K562 (cell line): Measurements from ENCODE around the gene TEX52. TPM values are rescaled to one million over a fixed set of nuclear protein-coding genes. Genes with fewer than 3 reads are reported as not detected.
A peak's percentile ranks its signal among the peaks of the same experiment; 100 is the strongest.

ENCODE experiments used
- CBFA2T3 ChIP-seq: fragments of 450-650 bp; IDR thresholded peaks from 2 replicates; pipeline ENCODE4 v1.6.1; 2017
- CHCHD3 ChIP-seq: fragments of 250-450 bp; sonication (Bioruptor Pico); IDR thresholded peaks from 2 replicates; pipeline ENCODE4 v2.1.2; 2022; ENCODE audit warnings: mild to moderate bottlenecking
- FOXJ3 ChIP-seq: sonication (generic); formaldehyde crosslinking; IDR thresholded peaks from 2 replicates; pipeline ENCODE4 v1.4.0; 2020; ENCODE audit warnings: mild to moderate bottlenecking, missing genetic modification reagents
- FOXP4 ChIP-seq: sonication (generic); formaldehyde crosslinking; IDR thresholded peaks from 2 replicates; pipeline ENCODE4 v1.8.0; 2022; ENCODE audit warnings: mild to moderate bottlenecking, missing genetic modification reagents, borderline replicate concordance
- MAFG ChIP-seq: fragments of 450-650 bp; conservative IDR thresholded peaks from 2 replicates; pipeline ENCODE4 v1.6.1; 2016; ENCODE audit warnings: missing genetic modification characterization, missing compliant biosample characterization
- THAP7 ChIP-seq: fragments of 250-450 bp; sonication (Bioruptor Pico); IDR thresholded peaks from 2 replicates; pipeline ENCODE4 v1.5.0; 2021
- ZNF124 ChIP-seq: sonication (generic); formaldehyde crosslinking; IDR thresholded peaks from 2 replicates; pipeline ENCODE4 v1.8.1; 2022; ENCODE audit warnings: missing genetic modification reagents
- ZNF395 ChIP-seq: fragments of 200-800 bp; sonication (Bioruptor generic); IDR thresholded peaks from 2 replicates; pipeline ENCODE4 v1.6.1; 2017; ENCODE audit warnings: missing genetic modification characterization, missing compliant biosample characterization
- ZNF407 ChIP-seq: fragments of 450-650 bp; IDR thresholded peaks from 2 replicates; pipeline ENCODE4 v1.6.1; 2016; ENCODE audit warnings: low read depth
- ZNF655 ChIP-seq: fragments of 250-450 bp; sonication (Bioruptor Pico); IDR thresholded peaks from 2 replicates; pipeline ENCODE4 v1.5.0; 2021
- ZNF79 ChIP-seq: fragments of 250-450 bp; sonication (Bioruptor Pico); IDR thresholded peaks from 2 replicates; pipeline ENCODE4 v1.4.0; 2020; ENCODE audit warnings: low read depth, mild to moderate bottlenecking, moderate library complexity
- polyA plus RNA-seq, 8 experiments: library from polyadenylated mRNA; depleted of rRNA in 4 of 8; stranded (reverse) in 5 of 8; unstranded in 3 of 8; fragments of >200 nt; fragmentation: Nextera tagmentation in 2 of 8; fragmentation: Illumina TruSeq in 1 of 8; extraction: Ambion mirVana in 2 of 8; extraction: Trizol in 1 of 8; gene quantifications; 2 replicates each; pipeline versions ENCODE4 v1.2.1 to v1.2.3, GENCODE V29; 2011 to 2014; ENCODE audit warnings: inconsistent platforms in 1 of 8, missing spikeins in 1 of 8
- total RNA-seq, 7 experiments: library from RNA; depleted of rRNA in 6 of 7; stranded (reverse); fragments of >200 nt in 6 of 7; fragmentation: Illumina TruSeq in 2 of 7; extraction: Trizol in 2 of 7; gene quantifications; 2 replicates each; pipeline versions ENCODE4 v1.2.1 to v1.2.3, GENCODE V29; 2011 to 2021; ENCODE audit warnings: low replicate concordance in 1 of 7
- TF ChIP-seq, protein P1 (sequence below), 2 experiments: fragments of 450-650 bp in 1 of 2; sonication (generic) in 1 of 2; formaldehyde crosslinking; conservative IDR thresholded peaks; 2 replicates each; pipeline versions ENCODE4 v1.4.0 to v1.8.1; 2020 to 2022; ENCODE audit warnings: mild to moderate bottlenecking in 1 of 2, missing genetic modification reagents in 1 of 2

The TEX52 gene
- total and polyA plus RNA-seq, 9 of the 15 experiments (the other 6 are each of a cell fraction or from before 2014, with no cell fraction given), result not detected

GRCh38 chr12:2890388-2891239 lies 33.8 kb upstream of the TEX52 start, which contains the start of gene TULP3 (continued):
- TF ChIP-seq ZNF395 (CRISPR knock-in tag) (0 out of 2 replicates have a peak, but pooled peaks have one; percentile 29), ZNF407 (no peak), FOXP4 (CRISPR knock-in tag) (no peak), MAFG (tag) (no peak), CHCHD3 (no peak), ZNF79 (no peak), ZNF124 (CRISPR knock-in tag) (no peak), CBFA2T3 (no peak), ZNF655 (CRISPR knock-in tag) (no peak), FOXJ3 (CRISPR knock-in tag) (no peak), THAP7 (no peak)
- TF ChIP-seq, protein P1, sequence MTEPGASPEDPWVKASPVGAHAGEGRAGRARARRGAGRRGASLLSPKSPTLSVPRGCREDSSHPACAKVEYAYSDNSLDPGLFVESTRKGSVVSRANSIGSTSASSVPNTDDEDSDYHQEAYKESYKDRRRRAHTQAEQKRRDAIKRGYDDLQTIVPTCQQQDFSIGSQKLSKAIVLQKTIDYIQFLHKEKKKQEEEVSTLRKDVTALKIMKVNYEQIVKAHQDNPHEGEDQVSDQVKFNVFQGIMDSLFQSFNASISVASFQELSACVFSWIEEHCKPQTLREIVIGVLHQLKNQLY (CRISPR knock-in tag; conservative IDR thresholded peaks at IDR 0.05), result no peak
